GM19455 (cell line): ENCODE data around the gene NCF4.

Experiments
- ATAC-seq: cut with Tn5 transposase; IDR thresholded peaks from one replicate; pipeline ENCODE4 v1.9.1; 2021; ENCODE audit not compliant: unreplicated experiment

NCF4 gene

GRCh38 chr22:36892292-36892691 lies 31.5 kb downstream of the NCF4 start:
- no peak for ATAC-seq

DNA sequence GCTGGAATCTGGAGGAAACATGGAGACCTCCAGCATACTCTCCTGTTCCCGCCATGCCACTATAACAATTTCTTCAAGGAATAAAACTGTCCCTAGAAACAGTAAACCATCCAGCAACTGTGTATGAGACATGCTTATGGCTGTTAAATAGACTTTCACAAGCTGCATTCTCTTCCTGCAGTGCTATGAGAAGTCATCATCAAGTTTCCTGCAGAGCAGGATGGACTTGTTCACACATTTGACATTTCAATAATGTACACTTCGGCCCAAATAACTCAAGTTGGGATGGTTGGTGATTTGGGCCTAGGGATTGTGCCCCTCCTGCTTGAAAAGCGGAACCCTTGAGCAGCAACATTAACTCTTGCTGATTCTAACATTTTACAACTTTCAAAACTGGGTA lies 32.5 kb downstream of the NCF4 start:
- no peak for ATAC-seq

DNA sequence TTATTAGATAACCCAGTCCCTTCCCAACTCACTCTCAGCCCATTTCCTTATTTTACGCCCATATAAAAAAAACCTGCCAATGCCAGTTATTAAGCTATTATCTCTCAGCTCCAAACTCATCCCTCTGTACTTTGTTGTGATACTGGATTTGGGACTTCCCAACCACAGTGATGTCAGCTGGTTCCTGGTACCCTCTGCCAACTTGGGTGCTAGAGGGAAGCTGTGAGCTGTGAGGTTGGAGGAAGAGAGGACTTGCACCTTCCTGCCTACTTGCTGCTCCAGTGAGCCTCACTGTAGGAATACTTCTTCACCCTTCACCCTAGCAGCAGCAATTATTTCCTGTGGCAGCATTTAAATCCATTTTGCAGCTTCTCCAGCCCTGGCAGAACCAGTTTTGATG lies 33.5 kb downstream of the NCF4 start:
- ATAC-seq, result no peak

DNA sequence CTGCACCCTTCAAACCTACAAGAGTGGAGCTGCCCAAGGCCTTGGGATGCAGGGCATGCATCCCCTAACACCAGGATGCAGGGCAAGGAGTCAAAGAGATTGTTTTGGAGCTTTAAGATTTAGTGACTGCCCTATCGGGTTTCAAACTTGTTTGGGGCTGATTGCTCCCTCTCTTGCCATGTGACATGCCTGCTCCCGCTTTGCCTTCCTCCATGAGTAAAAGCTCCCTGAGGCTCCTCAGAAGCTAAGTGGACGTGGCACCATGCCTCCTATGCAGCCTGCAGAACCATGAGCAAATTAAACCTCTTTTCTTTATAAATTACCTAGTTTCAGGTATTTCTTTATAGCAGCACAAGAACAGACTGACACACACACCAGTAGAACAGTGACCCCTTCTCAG lies 36.8 kb downstream of the NCF4 start:
- ATAC-seq, result no peak

- no peak for ATAC-seq
Observed at GRCh38 chr22:36898690-36899089, 37.9 kb downstream of the NCF4 start.

DNA sequence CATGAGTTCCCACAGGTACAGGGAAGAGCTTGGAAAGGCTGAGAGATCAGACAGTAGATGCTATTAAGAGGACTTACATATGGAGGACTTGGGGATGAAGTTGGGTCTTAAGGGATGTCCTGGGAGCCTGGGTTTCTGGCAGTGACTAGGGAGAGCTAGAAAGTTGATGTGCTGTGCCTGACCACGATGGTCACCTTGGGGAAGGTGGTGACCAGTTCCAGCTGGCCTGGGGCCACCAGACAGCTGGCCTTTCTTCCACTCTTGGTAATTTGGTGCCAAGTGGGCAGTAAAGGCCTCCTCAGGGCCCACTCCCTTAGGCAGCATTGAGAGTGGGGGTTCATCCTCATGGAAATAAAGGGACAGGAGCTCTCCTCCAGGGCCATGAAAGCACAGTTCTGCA lies 38.7 kb downstream of the NCF4 start:
- ATAC-seq, result no peak

DNA sequence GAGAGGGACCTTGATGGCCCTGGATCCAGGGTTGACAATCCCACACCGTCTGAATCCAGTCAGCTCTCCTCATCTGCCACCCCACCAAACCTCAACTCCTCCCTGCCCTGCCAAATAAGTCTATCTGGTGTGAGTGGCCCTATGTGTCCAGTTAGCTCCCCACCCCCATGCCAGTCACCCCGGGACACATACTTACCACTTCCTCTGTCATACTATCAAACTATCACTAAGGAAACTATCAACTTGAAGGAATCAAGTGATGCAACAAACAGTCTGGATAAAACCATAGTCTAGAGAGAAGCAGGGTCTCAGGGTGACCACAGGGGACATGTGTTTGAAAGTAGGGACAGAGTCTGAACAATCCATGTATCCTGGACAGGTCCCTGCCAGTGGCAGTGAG lies 39.4 kb downstream of the NCF4 start:
- no peak for ATAC-seq

- ATAC-seq, result no peak
Observed at GRCh38 chr22:36900880-36901279, 40.1 kb downstream of the NCF4 start.

GRCh38 chr22:36901411-36902142 lies 40.8 kb downstream of the NCF4 start:
- ATAC-seq, result no peak

DNA sequence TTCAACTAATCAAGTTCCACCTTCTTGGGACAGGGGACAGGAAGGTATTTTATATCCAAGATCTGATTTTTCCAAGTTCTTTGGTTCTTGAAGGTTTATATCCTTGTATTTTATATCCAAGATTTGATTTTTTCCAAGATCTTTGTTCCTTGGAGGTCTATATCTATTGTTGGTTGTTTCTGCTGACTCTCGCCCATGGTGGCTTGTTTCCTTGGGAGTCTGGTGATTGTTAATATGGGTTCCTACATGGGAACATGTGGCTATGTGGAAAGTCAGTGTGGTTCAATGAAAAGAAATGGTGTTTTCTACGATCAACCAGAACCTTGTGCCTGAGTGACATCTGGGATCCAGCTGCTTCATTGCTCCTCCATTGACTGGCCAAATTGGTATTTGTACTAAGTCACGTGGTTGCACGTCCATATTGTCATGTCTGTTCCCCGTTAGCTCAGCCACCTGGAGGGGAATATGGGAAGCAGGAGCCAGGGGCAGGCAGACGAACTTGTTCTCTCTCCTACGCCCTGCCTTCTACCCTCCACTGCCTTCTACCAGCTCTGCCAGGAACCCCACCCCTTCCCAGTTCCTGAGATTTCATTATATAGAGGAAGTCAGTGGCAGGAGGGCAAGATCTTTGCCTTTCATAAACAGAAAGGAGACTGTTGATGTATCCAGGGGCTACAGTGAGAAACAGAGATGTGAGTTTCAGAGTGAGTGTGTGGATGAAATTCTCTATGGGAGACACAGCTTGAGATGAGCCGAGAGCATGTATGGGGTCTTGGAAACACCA lies 41.5 kb downstream of the NCF4 start:
- no peak for ATAC-seq

- no peak for ATAC-seq
Observed at GRCh38 chr22:36904260-36904880, 43.6 kb downstream of the NCF4 start.

GRCh38 chr22:36907253-36908195 lies 46.7 kb downstream of the NCF4 start:
- no peak for ATAC-seq

GRCh38 chr22:36910461-36910860 lies 49.7 kb downstream of the NCF4 start:
- no peak for ATAC-seq

DNA sequence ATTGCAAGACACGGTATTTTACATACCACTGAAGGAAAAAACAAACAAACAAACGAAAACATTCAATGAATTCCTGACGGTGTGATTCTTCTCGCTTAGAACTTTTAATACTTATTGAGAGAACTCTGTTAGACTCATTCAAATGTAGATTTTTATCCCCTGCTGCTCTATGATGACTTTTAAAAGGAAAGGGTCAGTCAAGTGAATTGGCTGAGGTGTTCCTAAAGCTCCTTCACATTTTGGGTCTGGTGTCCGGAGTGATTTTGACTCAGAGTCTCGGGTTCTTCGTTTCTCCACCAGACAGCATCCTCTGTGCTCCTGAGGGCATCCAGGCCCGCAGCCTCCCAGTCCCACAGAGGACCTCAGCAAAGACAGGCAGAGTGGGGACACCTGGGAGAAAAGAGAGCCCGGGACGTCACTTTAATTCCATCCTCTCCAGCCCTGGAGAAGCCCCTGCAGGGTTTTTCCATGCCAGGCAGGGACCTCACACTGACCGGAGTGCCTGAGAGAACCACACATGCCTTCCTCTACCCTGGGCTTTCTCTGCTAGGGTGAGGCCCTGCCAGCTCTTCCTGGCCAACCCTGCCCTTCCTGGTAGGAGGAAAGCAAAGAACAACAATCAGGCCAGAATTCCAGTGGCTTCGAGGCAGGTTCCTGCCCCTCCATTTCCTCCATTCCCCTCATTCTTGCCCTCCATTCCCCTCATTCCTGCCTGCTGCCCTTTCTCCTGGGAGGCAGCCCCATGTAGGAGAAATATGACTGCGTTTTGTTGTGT lies 51.3 kb downstream of the NCF4 start:
- ATAC-seq, result no peak

GRCh38 chr22:36912694-36913426 lies 52.1 kb downstream of the NCF4 start:
- ATAC-seq, result no peak

- ATAC-seq, result no peak
Observed at GRCh38 chr22:36913427-36914389, 52.9 kb downstream of the NCF4 start, which contains the start of gene CSF2RB. CSF2RB (plus strand) TSS chr22:36913628; CDS start chr22:36922208, 8,580 bp downstream.

DNA sequence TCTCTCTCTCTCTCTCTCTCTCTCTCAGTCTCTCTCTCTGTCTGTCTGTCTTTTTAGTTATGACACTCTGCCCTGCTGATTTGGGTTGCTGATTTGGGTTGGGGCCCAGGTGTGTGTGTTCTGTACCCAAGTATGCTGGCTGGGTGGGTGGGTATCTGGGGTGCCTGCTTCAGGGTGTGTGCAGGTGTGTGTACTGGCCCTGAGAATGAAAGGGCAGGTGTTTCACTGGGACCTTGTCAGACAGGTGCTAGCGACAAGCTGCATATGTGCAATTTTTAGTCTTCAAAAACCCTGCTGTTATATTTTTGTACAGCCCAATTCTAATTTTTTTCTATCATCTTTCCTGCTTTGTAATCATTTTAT lies 53.6 kb downstream of the NCF4 start:
- ATAC-seq, result no peak

DNA sequence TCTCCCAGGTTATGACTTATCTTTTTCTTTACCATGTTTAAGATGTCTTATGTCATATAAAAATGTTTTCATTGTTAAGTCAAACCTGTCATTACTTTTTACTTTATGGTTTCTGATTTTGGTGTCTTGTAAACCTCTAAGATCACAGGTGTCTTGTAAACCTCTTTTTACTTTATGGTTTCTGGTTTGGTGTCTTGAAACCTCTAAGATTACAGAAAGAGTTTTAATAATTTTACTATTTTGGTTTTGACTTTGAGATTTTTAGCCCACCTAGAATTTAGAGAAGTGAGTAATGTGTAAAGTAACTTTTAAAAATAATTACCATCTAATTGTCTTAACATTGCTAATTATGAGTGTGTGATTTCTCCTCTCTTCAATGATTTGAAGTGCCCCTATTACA lies 55.2 kb downstream of the NCF4 start:
- no peak for ATAC-seq
